MM.1S (cell line): ENCODE measurements around the gene PIGU.

ENCODE experiments used
- DNase-seq: peaks from one replicate; pipeline ENCODE4 v3.0.0-alpha.2; 2015
- H2AFZ ChIP-seq: fragments of 300-600 bp; sonication (generic); 2 replicates; pipeline ENCODE4 v1.6.0; 2016; ENCODE audit warnings: antibody characterized with exemption, low read length
- H3F3A ChIP-seq: fragments of 300-600 bp; sonication (generic); 2 replicates; pipeline ENCODE4 v1.6.1; 2016; ENCODE audit warnings: mild to moderate bottlenecking, antibody characterized with exemption, low read length, moderate library complexity, mixed read lengths; ENCODE audit not compliant: insufficient read depth
- H3K27ac ChIP-seq: fragments of 300-600 bp; sonication (generic); 2 replicates; pipeline ENCODE4 v1.5.1; 2016; ENCODE audit warnings: mild to moderate bottlenecking, low read length
- H3K27me3 ChIP-seq: fragments of 300-600 bp; sonication (generic); replicated peaks from 2 replicates; pipeline ENCODE4 v1.6.0; 2016; ENCODE audit warnings: low read length; ENCODE audit not compliant: insufficient read depth
- H3K36me3 ChIP-seq: fragments of 300-600 bp; sonication (generic); replicated peaks from 2 replicates; pipeline ENCODE4 v1.6.1; 2016; ENCODE audit warnings: mild to moderate bottlenecking, low read length, mixed read lengths; ENCODE audit not compliant: insufficient read depth
- H3K4me1 ChIP-seq: fragments of 300-600 bp; sonication (generic); 2 replicates; pipeline ENCODE4 v1.6.1; 2016; ENCODE audit warnings: low read length, mixed read lengths
- H3K4me2 ChIP-seq: fragments of 300-600 bp; sonication (generic); 2 replicates; pipeline ENCODE4 v1.6.0; 2016; ENCODE audit warnings: low read depth, low read length
- H3K4me3 ChIP-seq: fragments of 300-600 bp; sonication (generic); 2 replicates; pipeline ENCODE4 v1.5.1; 2016; ENCODE audit warnings: low read length, mixed read lengths
- H3K79me2 ChIP-seq: fragments of 300-600 bp; sonication (generic); 2 replicates; pipeline ENCODE4 v1.6.1; 2016; ENCODE audit warnings: mixed run types, low read length, mixed read lengths
- H3K9ac ChIP-seq: fragments of 300-600 bp; sonication (generic); 2 replicates; pipeline ENCODE4 v1.6.1; 2016; ENCODE audit warnings: low read length, mixed read lengths
- H3K9me2 ChIP-seq: fragments of 300-600 bp; sonication (generic); replicated peaks from 2 replicates; pipeline ENCODE4 v1.6.1; 2016; ENCODE audit warnings: mild to moderate bottlenecking, low read length, mixed read lengths; ENCODE audit not compliant: insufficient read depth
- H3K9me3 ChIP-seq: fragments of 300-600 bp; sonication (generic); replicated peaks from 2 replicates; pipeline ENCODE4 v1.6.1; 2016; ENCODE audit warnings: mild to moderate bottlenecking, low read length, mixed read lengths; ENCODE audit not compliant: insufficient read depth
- H4K20me1 ChIP-seq: fragments of 300-600 bp; sonication (generic); 2 replicates; pipeline ENCODE4 v1.6.1; 2016; ENCODE audit warnings: mild to moderate bottlenecking, low read length, moderate library complexity, mixed read lengths; ENCODE audit not compliant: insufficient read depth
- EZH2 ChIP-seq: fragments of 300-600 bp; sonication (generic); optimal IDR thresholded peaks from 2 replicates; pipeline ENCODE3; 2017; ENCODE audit warnings: low read depth, mild to moderate bottlenecking, antibody characterized with exemption, low read length, mixed read lengths
- EZH2phosphoT487 ChIP-seq: fragments of 300-600 bp; sonication (generic); IDR thresholded peaks from 2 replicates; pipeline ENCODE4 v1.6.1; 2018; ENCODE audit warnings: antibody characterized with exemption, low read length
- TF ChIP-seq, protein P1 (sequence below): fragments of 300-600 bp; sonication (generic); IDR thresholded peaks from 2 replicates; pipeline ENCODE4 v1.5.1; 2016; ENCODE audit warnings: antibody characterized with exemption, low read length, mixed read lengths

PIGU gene

DNA sequence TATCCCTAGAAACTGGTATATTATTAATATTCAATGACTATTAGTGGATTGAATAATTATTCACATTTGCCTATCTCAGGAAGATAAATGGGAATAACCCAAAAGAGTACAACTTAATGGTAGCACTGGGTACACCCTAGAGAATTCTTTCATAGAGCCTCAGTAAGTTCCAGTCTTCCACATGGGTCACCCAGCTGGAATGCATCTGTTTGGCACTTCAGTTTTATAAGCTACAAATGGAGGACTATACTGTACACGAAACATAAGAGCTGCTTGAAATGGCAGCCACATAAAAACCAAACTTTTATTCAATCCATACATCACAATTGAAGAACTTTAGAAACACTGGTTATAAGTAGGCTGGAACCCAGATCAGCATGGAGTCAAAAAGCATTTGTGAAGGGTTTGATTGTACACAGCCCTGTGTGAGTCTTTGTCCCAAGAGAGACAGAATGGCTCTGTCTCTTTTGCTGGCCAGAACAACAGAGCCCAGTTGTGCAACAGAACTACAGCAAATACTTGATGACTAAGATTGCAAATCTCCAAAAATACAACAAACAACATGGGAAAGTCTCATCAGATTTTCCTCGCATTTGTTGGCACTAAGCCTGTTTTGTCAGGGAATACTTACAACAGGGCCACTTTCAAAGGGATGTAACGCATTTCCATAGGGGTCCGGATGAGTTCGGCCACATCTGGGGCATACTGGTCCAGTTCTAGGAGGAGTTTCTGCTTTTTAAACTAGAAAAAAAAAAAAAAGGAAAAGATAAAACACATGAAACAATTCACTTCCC is 39.5 kb downstream of the PIGU start:
- Histone ChIP-seq H3K4me1 (no peaks in the 10 kb centered on the region), H3K36me3 (no peaks in the 10 kb centered on the region), H3K9me3 (no peaks in the 10 kb centered on the region), H3K4me2 (no peak overlapping the region), H3K27me3 (no peaks in the 10 kb centered on the region), H3K79me2 (no peaks in the 10 kb centered on the region), H3K4me3 (no peak overlapping the region), H3F3A (no peaks in the 10 kb centered on the region), H4K20me1 (no peaks in the 10 kb centered on the region), H2AFZ (no peak overlapping the region), H3K9me2 (no peaks in the 10 kb centered on the region), H3K27ac (no peak overlapping the region), H3K9ac (no peak overlapping the region)
- no peak for DNase-seq
- TF ChIP-seq, protein P1, sequence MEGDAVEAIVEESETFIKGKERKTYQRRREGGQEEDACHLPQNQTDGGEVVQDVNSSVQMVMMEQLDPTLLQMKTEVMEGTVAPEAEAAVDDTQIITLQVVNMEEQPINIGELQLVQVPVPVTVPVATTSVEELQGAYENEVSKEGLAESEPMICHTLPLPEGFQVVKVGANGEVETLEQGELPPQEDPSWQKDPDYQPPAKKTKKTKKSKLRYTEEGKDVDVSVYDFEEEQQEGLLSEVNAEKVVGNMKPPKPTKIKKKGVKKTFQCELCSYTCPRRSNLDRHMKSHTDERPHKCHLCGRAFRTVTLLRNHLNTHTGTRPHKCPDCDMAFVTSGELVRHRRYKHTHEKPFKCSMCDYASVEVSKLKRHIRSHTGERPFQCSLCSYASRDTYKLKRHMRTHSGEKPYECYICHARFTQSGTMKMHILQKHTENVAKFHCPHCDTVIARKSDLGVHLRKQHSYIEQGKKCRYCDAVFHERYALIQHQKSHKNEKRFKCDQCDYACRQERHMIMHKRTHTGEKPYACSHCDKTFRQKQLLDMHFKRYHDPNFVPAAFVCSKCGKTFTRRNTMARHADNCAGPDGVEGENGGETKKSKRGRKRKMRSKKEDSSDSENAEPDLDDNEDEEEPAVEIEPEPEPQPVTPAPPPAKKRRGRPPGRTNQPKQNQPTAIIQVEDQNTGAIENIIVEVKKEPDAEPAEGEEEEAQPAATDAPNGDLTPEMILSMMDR, result no peak
- TF ChIP-seq EZH2 (no peak), EZH2phosphoT487 (no peak)

DNA sequence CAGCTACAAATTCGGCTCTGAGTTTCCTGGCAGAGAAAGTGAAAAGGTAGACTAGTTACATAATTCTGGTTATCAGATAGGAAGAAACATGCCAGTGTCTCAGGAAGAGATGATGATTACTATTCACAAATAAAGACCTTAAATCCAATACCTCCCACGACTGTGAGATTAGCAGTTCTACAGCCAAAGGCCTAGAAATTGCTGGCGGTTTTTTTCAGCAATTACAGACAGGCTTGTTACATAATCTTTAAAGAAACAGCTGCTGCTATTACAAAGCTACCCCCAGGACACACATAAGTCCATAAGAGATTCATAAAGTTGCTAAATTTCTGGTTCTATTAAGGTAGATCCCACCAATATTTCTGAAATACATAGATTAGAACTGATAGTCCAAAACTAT is 40.2 kb downstream of the PIGU start:
- no peaks in the 10 kb centered on the region for H3K4me1 ChIP-seq
- no peaks in the 10 kb centered on the region for H3K27me3 ChIP-seq
- DNase-seq, result no peak
- no peak overlapping the region for H3K4me2 ChIP-seq
- no peak overlapping the region for H3K9ac ChIP-seq
- H4K20me1 ChIP-seq, result no peaks in the 10 kb centered on the region
- H3K36me3 ChIP-seq, result no peaks in the 10 kb centered on the region
- H3K27ac ChIP-seq, result no peak overlapping the region
- H3F3A ChIP-seq, result no peaks in the 10 kb centered on the region
- no peak overlapping the region for H3K4me3 ChIP-seq
- TF ChIP-seq, protein P1, result no peak
- TF ChIP-seq EZH2phosphoT487, result no peak
- no peak for TF ChIP-seq EZH2
- no peaks in the 10 kb centered on the region for H3K9me3 ChIP-seq
- no peaks in the 10 kb centered on the region for H3K79me2 ChIP-seq
- H3K9me2 ChIP-seq, result no peaks in the 10 kb centered on the region
- no peak overlapping the region for H2AFZ ChIP-seq

DNA sequence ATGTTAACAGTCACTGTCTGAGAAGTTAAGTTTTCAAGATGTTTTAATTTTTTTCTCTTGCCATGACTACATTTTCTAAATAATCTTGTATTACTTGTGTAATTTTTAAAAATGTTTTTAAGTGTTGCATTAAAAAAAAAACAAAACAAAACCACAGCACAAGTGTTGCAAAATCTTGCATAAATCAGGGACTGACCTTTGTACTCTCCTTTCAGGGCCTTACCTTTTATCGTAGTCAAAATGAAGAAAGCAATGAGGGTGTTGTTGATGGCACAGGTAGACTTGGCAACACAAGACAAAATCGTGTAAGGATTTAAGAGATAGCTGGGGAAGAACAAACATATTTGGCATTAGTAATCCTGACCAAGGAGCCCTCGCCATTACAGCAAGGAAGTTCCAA is 42.5 kb downstream of the PIGU start:
- H3K9me2 ChIP-seq, result no peaks in the 10 kb centered on the region
- no peak overlapping the region for H2AFZ ChIP-seq
- H4K20me1 ChIP-seq, result no peaks in the 10 kb centered on the region
- TF ChIP-seq EZH2, result no peak
- no peak for TF ChIP-seq EZH2phosphoT487
- TF ChIP-seq, protein P1, result no peak
- no peak overlapping the region for H3K9ac ChIP-seq
- no peak for DNase-seq
- H3K4me3 ChIP-seq, result no peak overlapping the region
- H3K27me3 ChIP-seq, result no peaks in the 10 kb centered on the region
- no peak overlapping the region for H3K4me2 ChIP-seq
- H3F3A ChIP-seq, result no peaks in the 10 kb centered on the region; the same call in 1 of the 2 replicates
- no peaks in the 10 kb centered on the region for H3K9me3 ChIP-seq
- no peaks in the 10 kb centered on the region for H3K4me1 ChIP-seq
- H3K27ac ChIP-seq, result no peak overlapping the region
- no peaks in the 10 kb centered on the region; the same call in 1 of the 2 replicates for H3K36me3 ChIP-seq
- H3K79me2 ChIP-seq, result no peaks in the 10 kb centered on the region
